ENCODE data around the gene DEAF1.

Gene DEAF1

DNA sequence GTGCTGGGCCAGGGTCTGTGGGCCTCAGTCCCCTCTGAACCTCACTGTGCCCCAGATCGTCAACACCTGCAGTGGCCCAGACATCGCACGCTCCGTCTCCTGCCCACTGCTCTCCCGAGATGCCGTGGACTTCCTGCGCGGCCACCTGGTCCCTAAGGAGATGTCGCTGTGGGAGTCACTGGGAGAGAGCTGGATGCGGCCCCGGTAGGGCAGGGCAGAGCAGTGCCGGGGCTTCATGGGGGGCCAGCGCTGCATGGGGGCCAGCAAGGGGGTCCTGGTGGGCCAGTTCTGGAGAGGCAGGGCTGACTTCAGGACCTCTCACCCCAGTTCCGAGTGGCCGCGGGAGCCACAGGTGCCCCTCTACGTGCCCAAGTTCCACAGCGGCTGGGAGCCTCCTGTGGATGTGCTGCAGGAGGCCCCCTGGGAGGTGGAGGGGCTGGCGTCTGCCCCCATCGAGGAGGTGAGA is 27.4 kb upstream of the DEAF1 start:
- no peak for DNase-seq (ENCODE audit: insufficient read length, low spot score)
- no peak for FAIRE-seq
- TF ChIP-seq POU2F2 (IDR thresholded peaks at IDR 0.05; ENCODE audit: low read depth, low read length), result no peak
- TF ChIP-seq PAX5 (IDR thresholded peaks at IDR 0.05; ENCODE audit: insufficient read depth, low read length, severe bottlenecking), result no peak
- TF ChIP-seq SPI1 (IDR thresholded peaks at IDR 0.05; ENCODE audit: low read depth, low read length), result no peak
- TF ChIP-seq POLR2AphosphoS5 (IDR thresholded peaks at IDR 0.05; ENCODE audit: low read depth, low read length), result no peak
- no peak for TF ChIP-seq TAF1 (IDR thresholded peaks at IDR 0.05; ENCODE audit: low read depth, low read length)
- TF ChIP-seq POLR2A (IDR thresholded peaks at IDR 0.05; ENCODE audit: low read depth, low read length), result no peak

DNA sequence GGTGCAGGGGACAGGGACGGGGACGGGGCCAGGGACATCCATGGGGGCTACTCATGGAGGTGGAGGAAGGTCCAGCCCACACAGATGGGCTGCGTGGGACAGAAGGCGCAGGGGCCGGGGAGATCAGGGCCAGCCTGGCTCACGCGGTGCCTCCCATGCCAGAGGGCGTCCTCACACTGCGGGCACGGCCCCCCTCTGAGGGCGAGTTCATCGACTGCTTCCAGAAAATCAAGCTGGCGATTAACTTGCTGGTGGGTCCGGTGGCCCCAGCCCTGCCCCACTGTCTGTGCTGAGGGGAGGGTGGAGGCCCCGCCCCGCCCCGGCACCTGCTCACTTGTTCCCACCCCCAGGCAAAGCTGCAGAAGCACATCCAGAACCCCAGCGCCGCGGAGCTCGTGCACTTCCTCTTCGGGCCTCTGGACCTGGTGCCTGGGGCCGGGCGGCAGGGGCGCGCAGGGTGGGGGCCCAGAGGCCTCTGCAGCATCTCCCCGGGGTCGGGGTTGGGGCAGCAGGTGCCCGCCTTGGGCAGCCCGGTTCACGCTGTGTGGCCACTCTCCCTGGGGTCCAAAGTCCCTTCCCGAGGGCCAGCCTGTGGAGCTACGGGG is 26.8 kb upstream of the DEAF1 start:
- peak; percentile 76 for FAIRE-seq
- TF ChIP-seq SPI1 (IDR thresholded peaks at IDR 0.05; ENCODE audit: low read depth, low read length) (peak; percentile 72), TAF1 (IDR thresholded peaks at IDR 0.05; ENCODE audit: low read depth, low read length) (no peak), POLR2AphosphoS5 (IDR thresholded peaks at IDR 0.05; ENCODE audit: low read depth, low read length) (no peak), POLR2A (IDR thresholded peaks at IDR 0.05; ENCODE audit: low read depth, low read length) (no peak), POU2F2 (IDR thresholded peaks at IDR 0.05; ENCODE audit: low read depth, low read length) (no peak), PAX5 (IDR thresholded peaks at IDR 0.05; ENCODE audit: insufficient read depth, low read length, severe bottlenecking) (no peak)
- DNase-seq (ENCODE audit: insufficient read length, low spot score), result no peak

DNA sequence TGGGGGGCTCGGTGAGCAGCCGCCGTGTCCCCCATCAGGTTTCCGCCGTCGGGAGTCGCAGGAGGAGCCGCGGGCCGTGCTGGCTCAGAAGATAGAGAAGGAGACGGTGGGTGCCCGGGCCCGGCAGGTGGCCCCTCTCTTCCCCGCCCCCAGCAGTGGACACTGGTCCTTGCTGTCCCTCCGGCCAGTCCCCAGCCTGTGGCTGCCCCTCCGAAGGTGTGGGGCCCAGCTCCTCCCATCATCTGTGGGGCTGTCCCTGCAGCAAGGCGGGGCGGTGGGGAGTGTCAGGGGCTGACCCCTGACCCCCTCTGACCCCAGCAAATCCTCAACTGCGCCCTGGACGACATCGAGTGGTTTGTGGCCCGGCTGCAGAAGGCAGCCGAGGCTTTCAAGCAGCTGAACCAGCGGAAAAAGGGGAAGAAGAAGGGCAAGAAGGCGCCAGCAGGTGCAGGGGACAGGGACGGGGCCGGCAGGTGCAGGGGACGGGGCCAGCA is 26.3 kb upstream of the DEAF1 start:
- no peak for DNase-seq (ENCODE audit: insufficient read length, low spot score)
- FAIRE-seq, result no peak
- TF ChIP-seq PAX5 (IDR thresholded peaks at IDR 0.05; ENCODE audit: insufficient read depth, low read length, severe bottlenecking), result no peak
- no peak for TF ChIP-seq POLR2A (IDR thresholded peaks at IDR 0.05; ENCODE audit: low read depth, low read length)
- TF ChIP-seq POU2F2 (IDR thresholded peaks at IDR 0.05; ENCODE audit: low read depth, low read length), result no peak

DNA sequence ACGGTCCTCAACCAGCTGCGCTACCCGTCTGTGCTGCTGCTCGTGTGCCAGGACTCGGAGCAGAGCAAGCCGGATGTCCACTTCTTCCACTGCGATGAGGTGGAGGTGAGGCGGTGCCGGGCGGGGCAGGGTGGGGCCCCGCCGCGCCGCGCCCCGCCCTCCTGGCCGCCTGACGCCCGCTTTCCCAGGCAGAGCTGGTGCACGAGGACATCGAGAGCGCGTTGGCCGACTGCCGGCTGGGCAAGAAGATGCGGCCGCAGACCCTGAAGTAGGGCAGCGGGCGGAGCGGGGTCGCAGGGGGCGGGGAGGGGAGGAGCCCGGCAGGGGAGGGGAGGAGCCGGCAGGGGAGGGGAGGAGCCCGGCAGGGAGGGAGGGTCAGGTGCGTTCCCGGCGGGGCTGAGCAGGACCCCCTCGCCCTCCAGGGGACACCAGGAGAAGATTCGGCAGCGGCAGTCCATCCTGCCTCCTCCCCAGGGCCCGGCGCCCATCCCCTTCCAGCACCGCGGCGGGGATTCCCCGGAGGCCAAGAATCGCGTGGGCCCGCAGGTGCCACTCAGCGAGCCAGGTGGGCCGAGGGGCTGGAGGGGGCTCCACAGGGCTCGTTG is 25.7 kb upstream of the DEAF1 start:
- TF ChIP-seq TAF1 (IDR thresholded peaks at IDR 0.05; ENCODE audit: low read depth, low read length) (no peak), SPI1 (IDR thresholded peaks at IDR 0.05; ENCODE audit: low read depth, low read length) (no peak), POLR2A (IDR thresholded peaks at IDR 0.05; ENCODE audit: low read depth, low read length) (no peak), POLR2AphosphoS5 (IDR thresholded peaks at IDR 0.05; ENCODE audit: low read depth, low read length) (no peak), PAX5 (IDR thresholded peaks at IDR 0.05; ENCODE audit: insufficient read depth, low read length, severe bottlenecking) (no peak), POU2F2 (IDR thresholded peaks at IDR 0.05; ENCODE audit: low read depth, low read length) (no peak)
- DNase-seq (ENCODE audit: insufficient read length, low spot score), result no peak
- FAIRE-seq, result peak; percentile 71

DNA sequence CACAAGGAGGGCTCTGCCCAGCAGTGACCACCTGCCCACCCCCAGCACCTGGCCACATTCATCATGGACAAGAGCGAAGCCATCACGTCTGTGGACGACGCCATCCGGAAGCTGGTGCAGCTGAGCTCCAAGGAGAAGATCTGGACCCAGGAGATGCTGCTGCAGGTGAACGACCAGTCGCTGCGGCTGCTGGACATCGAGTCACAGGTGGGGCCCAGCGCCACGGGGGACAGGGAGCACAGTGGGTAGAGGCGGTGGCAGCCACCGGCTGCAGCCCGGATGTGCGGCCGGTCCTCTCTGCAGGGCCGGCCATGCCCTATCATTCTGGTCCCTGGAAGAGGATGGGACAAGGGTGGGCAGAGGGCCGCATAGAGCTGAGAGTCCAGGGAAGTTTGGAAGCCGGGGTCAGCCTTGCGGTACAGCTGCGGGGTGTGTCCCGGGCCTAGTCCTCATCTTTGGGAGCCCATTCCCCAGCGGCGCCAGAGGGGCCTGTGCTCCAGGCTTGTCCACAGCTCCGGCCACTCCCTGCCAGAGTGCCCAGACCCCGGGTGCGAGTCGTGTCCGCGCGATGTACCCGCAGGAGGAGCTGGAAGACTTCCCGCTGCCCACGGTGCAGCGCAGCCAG is 25.1 kb upstream of the DEAF1 start:
- FAIRE-seq (no peak), DNase-seq (ENCODE audit: insufficient read length, low spot score) (no peak)
- TF ChIP-seq SPI1 (IDR thresholded peaks at IDR 0.05; ENCODE audit: low read depth, low read length) (no peak), TAF1 (IDR thresholded peaks at IDR 0.05; ENCODE audit: low read depth, low read length) (no peak), POLR2A (IDR thresholded peaks at IDR 0.05; ENCODE audit: low read depth, low read length) (no peak)

DNA sequence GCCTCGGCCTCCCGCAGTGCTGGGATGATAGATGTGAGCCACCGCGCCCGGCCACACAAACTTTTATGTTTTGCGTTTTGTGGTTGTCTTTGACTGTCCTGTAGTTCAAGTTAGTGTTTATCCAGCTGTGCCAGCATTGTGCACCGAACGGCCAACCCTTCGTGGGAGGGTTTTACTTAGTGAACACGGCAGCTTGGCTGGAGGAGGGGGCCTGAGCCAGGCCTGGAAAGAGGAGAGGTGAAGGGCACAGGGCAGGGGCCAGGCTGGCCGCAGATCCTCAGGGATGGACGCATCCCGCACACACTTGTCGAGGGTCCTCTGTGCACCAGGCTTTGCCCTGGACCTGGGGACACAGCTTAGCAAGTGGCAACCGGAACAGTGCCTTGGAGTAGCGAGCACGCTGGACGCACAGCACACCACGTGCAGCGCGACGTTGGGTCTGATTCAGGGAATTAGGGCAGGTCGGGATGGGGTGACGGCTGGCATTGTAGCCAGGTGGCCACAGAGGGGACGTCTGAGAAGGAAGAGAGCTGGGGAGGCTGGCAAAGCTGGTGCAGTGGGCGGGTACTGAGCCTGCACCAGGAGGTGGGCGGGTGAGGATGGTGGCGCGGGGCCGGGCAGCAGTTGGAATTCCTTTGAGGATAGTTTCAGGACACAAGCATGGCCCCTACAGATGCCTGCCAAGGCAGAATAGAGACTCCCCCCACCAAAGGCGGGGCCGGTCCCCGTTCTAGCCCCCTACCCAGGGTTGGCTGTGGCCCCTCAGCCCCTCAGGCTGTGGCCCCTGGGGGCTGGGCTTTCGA is 24.4 kb upstream of the DEAF1 start:
- DNase-seq (ENCODE audit: insufficient read length, low spot score) (no peak), FAIRE-seq (no peak)
- no peak for TF ChIP-seq POLR2A (IDR thresholded peaks at IDR 0.05; ENCODE audit: low read depth, low read length)
- no peak for TF ChIP-seq POU2F2 (IDR thresholded peaks at IDR 0.05; ENCODE audit: low read depth, low read length)
- no peak for TF ChIP-seq PAX5 (IDR thresholded peaks at IDR 0.05; ENCODE audit: insufficient read depth, low read length, severe bottlenecking)
- TF ChIP-seq POLR2AphosphoS5 (IDR thresholded peaks at IDR 0.05; ENCODE audit: low read depth, low read length), result no peak
- TF ChIP-seq TAF1 (IDR thresholded peaks at IDR 0.05; ENCODE audit: low read depth, low read length), result no peak
- no peak for TF ChIP-seq SPI1 (IDR thresholded peaks at IDR 0.05; ENCODE audit: low read depth, low read length)

DNA sequence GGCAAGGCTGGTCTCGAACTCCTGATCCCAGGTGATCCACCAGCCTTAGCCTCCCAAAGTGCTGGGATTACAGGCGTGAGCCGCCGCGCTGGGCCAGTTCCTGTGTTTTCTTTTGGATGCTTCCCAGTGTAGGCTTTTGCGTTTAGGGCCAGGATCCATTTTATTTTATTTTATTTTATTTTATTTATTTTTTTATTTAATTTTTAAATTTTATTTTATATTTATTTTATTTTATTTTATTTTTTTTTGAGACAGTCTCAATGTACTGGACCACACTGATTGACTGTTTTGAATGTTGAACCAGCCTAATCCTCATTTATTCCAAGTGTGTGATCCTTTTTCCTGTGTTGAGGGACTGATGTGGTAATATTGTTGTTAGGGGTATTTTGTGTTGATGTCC is 19.4 kb upstream of the DEAF1 start:
- no peak for FAIRE-seq
- TF ChIP-seq POLR2A (IDR thresholded peaks at IDR 0.05; ENCODE audit: low read depth, low read length) (no peak), PAX5 (IDR thresholded peaks at IDR 0.05; ENCODE audit: insufficient read depth, low read length, severe bottlenecking) (no peak), SPI1 (IDR thresholded peaks at IDR 0.05; ENCODE audit: low read depth, low read length) (no peak), POLR2AphosphoS5 (IDR thresholded peaks at IDR 0.05; ENCODE audit: low read depth, low read length) (no peak), TAF1 (IDR thresholded peaks at IDR 0.05; ENCODE audit: low read depth, low read length) (no peak), POU2F2 (IDR thresholded peaks at IDR 0.05; ENCODE audit: low read depth, low read length) (no peak)
- no peak for DNase-seq (ENCODE audit: insufficient read length, low spot score)

DNA sequence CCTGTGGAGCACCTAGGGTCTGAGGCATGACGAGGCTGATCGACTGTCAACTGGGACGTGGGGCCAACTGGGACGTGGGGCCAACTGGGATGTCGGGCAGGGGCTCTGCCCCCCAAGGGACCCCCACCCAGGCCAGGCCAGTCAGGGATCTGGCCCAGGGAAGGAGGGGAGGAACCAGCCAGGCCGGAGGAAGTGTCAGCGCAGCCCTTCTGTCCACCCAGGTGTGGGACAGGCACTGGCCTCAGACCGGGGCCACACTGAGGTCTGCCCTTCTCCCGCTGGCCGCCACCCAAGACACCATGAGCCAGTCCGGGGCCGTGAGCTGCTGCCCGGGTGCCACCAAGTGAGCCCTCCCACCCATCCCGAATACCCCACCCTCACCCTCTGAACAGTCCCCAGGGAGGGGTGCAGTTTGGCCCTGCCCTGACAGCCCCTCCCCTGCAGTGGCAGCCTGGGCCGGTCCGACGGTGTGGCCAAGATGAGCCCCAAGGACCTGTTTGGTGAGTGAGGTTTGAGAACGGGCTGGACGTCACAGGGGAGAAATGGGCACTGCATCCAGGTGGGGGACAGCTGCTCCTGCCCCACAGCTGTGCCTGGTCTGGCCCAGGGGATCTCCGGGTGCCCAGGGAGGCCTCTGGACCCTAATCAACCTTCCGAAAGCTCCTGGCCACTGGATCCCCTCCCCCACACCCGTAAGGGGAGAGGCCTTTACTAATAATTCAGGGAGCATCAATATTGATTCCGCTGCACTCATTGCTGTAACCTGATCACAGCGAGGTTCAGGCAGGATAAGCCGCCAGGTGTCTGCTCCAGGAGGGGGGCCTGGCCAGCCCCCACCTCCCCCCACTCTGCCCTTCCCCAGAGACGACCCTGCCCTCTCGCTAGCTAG is 14.3 kb upstream of the DEAF1 start:
- DNase-seq (ENCODE audit: insufficient read length, low spot score) (no peak), FAIRE-seq (no peak)
- TF ChIP-seq SPI1 (IDR thresholded peaks at IDR 0.05; ENCODE audit: low read depth, low read length) (no peak), POLR2AphosphoS5 (IDR thresholded peaks at IDR 0.05; ENCODE audit: low read depth, low read length) (no peak), POU2F2 (IDR thresholded peaks at IDR 0.05; ENCODE audit: low read depth, low read length) (no peak), PAX5 (IDR thresholded peaks at IDR 0.05; ENCODE audit: insufficient read depth, low read length, severe bottlenecking) (no peak), TAF1 (IDR thresholded peaks at IDR 0.05; ENCODE audit: low read depth, low read length) (no peak), POLR2A (IDR thresholded peaks at IDR 0.05; ENCODE audit: low read depth, low read length) (no peak)
